HEK293 (cell line): Measurements from ENCODE around the gene NINJ1.

Source experiments
- CTCF ChIA-PET: fragments of 350-600 bp; formaldehyde crosslinking; extraction: SDS; loops from one replicate; lab custom pipeline; 2021; ENCODE audit warnings: antibody characterized with exemption; lab: Yijun Ruan, JAX
- POLR2A ChIA-PET: fragments of 300-600 bp; formaldehyde crosslinking; extraction: SDS; loops from one replicate; lab custom pipeline; 2020; ENCODE audit warnings: antibody characterized with exemption, inconsistent platforms; lab: Yijun Ruan, JAX
- H3K27ac ChIP-seq: fragments of 200-500 bp; sonication (Bioruptor generic); 2 replicates; pipeline ENCODE4 v1.5.1; 2014; ENCODE audit warnings: low read depth, low read length, control low read depth, inconsistent platforms; ENCODE audit errors: extremely low read depth
- H3K36me3 ChIP-seq, 2 experiments: fragments of 200-500 bp in 1 of 2; sonication (Bioruptor generic) in 1 of 2; 1 replicate in 1 of 2; 2 replicates in 1 of 2; pipeline ENCODE4 v1.5.1; 2014 to 2017; ENCODE audit warnings: inconsistent platforms in 2 of 2, low read length in 2 of 2; ENCODE audit not compliant: control insufficient read depth in 2 of 2, insufficient read depth in 1 of 2
- H3K4me1 ChIP-seq: fragments of 200-500 bp; sonication (Bioruptor generic); 2 replicates; pipeline ENCODE4 v1.5.1; 2014; ENCODE audit warnings: mild to moderate bottlenecking, low read length, inconsistent platforms; ENCODE audit not compliant: control insufficient read depth, insufficient read depth
- H3K4me3 ChIP-seq: 2 replicates; pipeline ENCODE4 v1.5.1; 2011; ENCODE audit warnings: low read depth, mild to moderate bottlenecking, control low read depth, low read length, moderate library complexity
- H3K9me3 ChIP-seq: fragments of 200-500 bp; sonication (Bioruptor generic); 2 replicates; pipeline ENCODE4 v1.5.1; 2014; ENCODE audit warnings: low read depth, low read length, inconsistent platforms; ENCODE audit not compliant: control insufficient read depth, insufficient read depth
- BCL11A ChIP-seq: fragments of 450-650 bp; formaldehyde crosslinking; IDR thresholded peaks from 2 replicates; pipeline ENCODE4 v1.5.1; 2016; ENCODE audit warnings: low read depth, missing biosample characterization, missing genetic modification characterization
- GLI4 ChIP-seq: fragments of 450-650 bp; formaldehyde crosslinking; IDR thresholded peaks from 2 replicates; pipeline ENCODE4 v1.5.1; 2016; ENCODE audit warnings: missing biosample characterization, missing genetic modification characterization
- KLF10 ChIP-seq: fragments of 450-650 bp; IDR thresholded peaks from 2 replicates; pipeline ENCODE4 v1.5.1; 2018; ENCODE audit warnings: missing biosample characterization, mild to moderate bottlenecking, missing genetic modification characterization
- KLF8 ChIP-seq: fragments of 450-650 bp; formaldehyde crosslinking; IDR thresholded peaks from 2 replicates; pipeline ENCODE4 v1.5.1; 2016; ENCODE audit warnings: missing biosample characterization, missing genetic modification characterization
- OSR2 ChIP-seq: fragments of 450-650 bp; formaldehyde crosslinking; IDR thresholded peaks from 2 replicates; pipeline ENCODE4 v1.5.1; 2016; ENCODE audit warnings: missing biosample characterization, missing genetic modification characterization
- ZBTB48 ChIP-seq: fragments of 450-650 bp; formaldehyde crosslinking; IDR thresholded peaks from 2 replicates; pipeline ENCODE4 v1.5.1; 2016; ENCODE audit warnings: missing biosample characterization, missing genetic modification characterization
- ZBTB7A ChIP-seq: fragments of 450-650 bp; formaldehyde crosslinking; IDR thresholded peaks from 2 replicates; pipeline ENCODE4 v1.5.1; 2016; ENCODE audit warnings: low read depth, missing biosample characterization, missing genetic modification characterization
- ZFP69B ChIP-seq: fragments of 450-650 bp; formaldehyde crosslinking; IDR thresholded peaks from 2 replicates; pipeline ENCODE4 v1.5.1; 2016; ENCODE audit warnings: missing biosample characterization, missing genetic modification characterization
- ZNF140 ChIP-seq: fragments of 450-650 bp; formaldehyde crosslinking; IDR thresholded peaks from 2 replicates; pipeline ENCODE4 v1.5.1; 2016; ENCODE audit warnings: missing biosample characterization, missing genetic modification characterization
- ZNF146 ChIP-seq: fragments of 450-650 bp; formaldehyde crosslinking; IDR thresholded peaks from 2 replicates; pipeline ENCODE4 v1.5.1; 2016; ENCODE audit warnings: missing biosample characterization, missing genetic modification characterization
- ZNF174 ChIP-seq: fragments of 450-650 bp; formaldehyde crosslinking; IDR thresholded peaks from 2 replicates; pipeline ENCODE4 v1.5.0; 2017; ENCODE audit warnings: missing biosample characterization, mild to moderate bottlenecking, missing genetic modification characterization
- ZNF202 ChIP-seq: fragments of 450-650 bp; formaldehyde crosslinking; IDR thresholded peaks from 2 replicates; pipeline ENCODE4 v1.5.1; 2016; ENCODE audit warnings: missing biosample characterization, missing genetic modification characterization, borderline replicate concordance
- ZNF239 ChIP-seq: fragments of 450-650 bp; formaldehyde crosslinking; IDR thresholded peaks from 2 replicates; pipeline ENCODE4 v1.5.1; 2016; ENCODE audit warnings: missing biosample characterization, missing genetic modification characterization
- ZNF248 ChIP-seq: fragments of 450-650 bp; formaldehyde crosslinking; IDR thresholded peaks from 2 replicates; pipeline ENCODE4 v1.5.1; 2017; ENCODE audit warnings: missing biosample characterization, missing genetic modification characterization
- ZNF292 ChIP-seq: fragments of 450-650 bp; formaldehyde crosslinking; IDR thresholded peaks from 2 replicates; pipeline ENCODE4 v1.5.1; 2016; ENCODE audit warnings: low read depth, missing biosample characterization, missing genetic modification characterization, borderline replicate concordance
- ZNF311 ChIP-seq: fragments of 450-650 bp; formaldehyde crosslinking; IDR thresholded peaks from 2 replicates; pipeline ENCODE4 v1.5.1; 2017; ENCODE audit warnings: missing biosample characterization, missing genetic modification characterization, borderline replicate concordance
- ZNF335 ChIP-seq: fragments of 450-650 bp; formaldehyde crosslinking; conservative IDR thresholded peaks from 2 replicates; pipeline ENCODE4 v1.5.1; 2016; ENCODE audit warnings: missing biosample characterization, missing genetic modification characterization
- ZNF366 ChIP-seq: fragments of 450-650 bp; formaldehyde crosslinking; conservative IDR thresholded peaks from 2 replicates; pipeline ENCODE4 v1.5.1; 2016; ENCODE audit warnings: missing biosample characterization, missing genetic modification characterization
- ZNF501 ChIP-seq: fragments of 450-650 bp; formaldehyde crosslinking; IDR thresholded peaks from 2 replicates; pipeline ENCODE4 v1.5.1; 2016; ENCODE audit warnings: missing biosample characterization, missing genetic modification characterization
- ZNF610 ChIP-seq: fragments of 450-650 bp; formaldehyde crosslinking; IDR thresholded peaks from 2 replicates; pipeline ENCODE4 v1.5.1; 2016; ENCODE audit warnings: missing biosample characterization, missing genetic modification characterization, borderline replicate concordance
- ZNF621 ChIP-seq: fragments of 450-650 bp; formaldehyde crosslinking; IDR thresholded peaks from 2 replicates; pipeline ENCODE4 v1.5.1; 2017; ENCODE audit warnings: missing biosample characterization, missing genetic modification characterization
- ZNF677 ChIP-seq: fragments of 450-650 bp; IDR thresholded peaks from 2 replicates; pipeline ENCODE4 v1.5.0; 2018; ENCODE audit warnings: missing biosample characterization, mild to moderate bottlenecking, missing genetic modification characterization, moderate library complexity
- TF ChIP-seq, protein P1 (sequence below): fragments of 450-650 bp; formaldehyde crosslinking; IDR thresholded peaks from 2 replicates; pipeline ENCODE4 v1.5.1; 2016; ENCODE audit warnings: missing biosample characterization, missing genetic modification characterization
- TF ChIP-seq, protein P2 (sequence below): fragments of 450-650 bp; formaldehyde crosslinking; IDR thresholded peaks from 2 replicates; pipeline ENCODE4 v1.5.1; 2016; ENCODE audit warnings: missing biosample characterization, missing genetic modification characterization, low read depth
- TF ChIP-seq, protein P3 (sequence below): fragments of 450-650 bp; formaldehyde crosslinking; IDR thresholded peaks from 2 replicates; pipeline ENCODE4 v1.5.1; 2016; ENCODE audit warnings: missing biosample characterization, missing genetic modification characterization
- TF ChIP-seq, protein P4 (sequence below): fragments of 450-650 bp; formaldehyde crosslinking; IDR thresholded peaks from 2 replicates; pipeline ENCODE4 v1.5.1; 2016; ENCODE audit warnings: missing biosample characterization, missing genetic modification characterization

NINJ1 gene

DNA sequence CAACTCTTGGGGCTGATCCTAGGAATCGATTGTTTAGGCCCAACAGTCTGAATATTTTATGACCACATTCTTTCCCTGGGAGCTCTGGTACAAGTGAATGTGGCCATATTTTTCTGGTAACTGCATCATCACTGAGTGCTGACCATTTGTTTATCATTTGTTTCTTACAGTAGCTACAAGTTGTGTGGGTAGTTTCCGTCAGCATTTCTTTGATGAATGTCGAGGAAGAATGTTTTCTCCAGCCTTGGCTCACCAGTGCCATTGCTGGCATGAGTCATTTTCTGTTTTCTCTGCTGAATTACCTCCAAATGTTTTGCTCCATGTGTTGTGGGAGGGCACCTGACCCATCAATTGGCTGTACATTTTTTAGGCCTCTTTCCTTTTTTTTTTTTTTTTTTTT lies 52.1 kb downstream of the NINJ1 start:
- H3K36me3 ChIP-seq = no peaks in the 10 kb centered on the region

DNA sequence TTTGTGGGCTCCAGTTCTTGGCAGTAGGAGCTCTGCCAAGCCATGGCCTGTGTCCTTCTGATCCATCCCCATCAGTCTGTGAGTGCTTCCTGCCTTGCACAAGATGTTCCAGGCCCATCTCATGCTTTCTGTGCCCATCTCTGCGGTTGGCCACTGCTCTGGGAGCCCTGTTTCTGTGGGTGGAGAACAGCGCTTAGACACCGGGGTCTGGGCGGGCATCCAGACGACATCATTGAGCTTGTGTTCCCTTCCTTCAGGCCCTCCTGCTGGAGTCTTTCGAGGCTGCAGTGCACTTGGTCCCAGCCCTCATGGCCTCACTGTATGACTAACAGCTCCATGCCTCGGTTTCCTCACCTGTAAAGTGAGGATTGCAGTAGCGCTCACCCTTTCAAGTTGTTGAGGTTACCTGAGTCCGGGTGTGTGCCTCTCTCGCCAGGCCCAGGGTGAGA lies 52.9 kb downstream of the NINJ1 start:
- H3K27ac ChIP-seq = no peak overlapping the region
- TF ChIP-seq, protein P1, sequence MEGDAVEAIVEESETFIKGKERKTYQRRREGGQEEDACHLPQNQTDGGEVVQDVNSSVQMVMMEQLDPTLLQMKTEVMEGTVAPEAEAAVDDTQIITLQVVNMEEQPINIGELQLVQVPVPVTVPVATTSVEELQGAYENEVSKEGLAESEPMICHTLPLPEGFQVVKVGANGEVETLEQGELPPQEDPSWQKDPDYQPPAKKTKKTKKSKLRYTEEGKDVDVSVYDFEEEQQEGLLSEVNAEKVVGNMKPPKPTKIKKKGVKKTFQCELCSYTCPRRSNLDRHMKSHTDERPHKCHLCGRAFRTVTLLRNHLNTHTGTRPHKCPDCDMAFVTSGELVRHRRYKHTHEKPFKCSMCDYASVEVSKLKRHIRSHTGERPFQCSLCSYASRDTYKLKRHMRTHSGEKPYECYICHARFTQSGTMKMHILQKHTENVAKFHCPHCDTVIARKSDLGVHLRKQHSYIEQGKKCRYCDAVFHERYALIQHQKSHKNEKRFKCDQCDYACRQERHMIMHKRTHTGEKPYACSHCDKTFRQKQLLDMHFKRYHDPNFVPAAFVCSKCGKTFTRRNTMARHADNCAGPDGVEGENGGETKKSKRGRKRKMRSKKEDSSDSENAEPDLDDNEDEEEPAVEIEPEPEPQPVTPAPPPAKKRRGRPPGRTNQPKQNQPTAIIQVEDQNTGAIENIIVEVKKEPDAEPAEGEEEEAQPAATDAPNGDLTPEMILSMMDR = no peak
- H3K4me1 ChIP-seq = no peaks in the 10 kb centered on the region
- H3K4me3 ChIP-seq = no peak overlapping the region
- POLR2A ChIA-PET = no interaction called here
- CTCF ChIA-PET = interaction anchor here (0.5 to 0.8 kb wide), 2 partner anchors 9 to 15 kb away, joined by 3 to 4 read pairs; no protein-coding TSS in a partner anchor
- no peaks in the 10 kb centered on the region for H3K9me3 ChIP-seq
- no peaks in the 10 kb centered on the region for H3K36me3 ChIP-seq

More for the DNA sequence above, 52.1 kb downstream of the NINJ1 start:
- TF ChIP-seq ZNF239 (tag by site-specific recombination) = no peak
- no peak for TF ChIP-seq ZBTB48 (tag by site-specific recombination)
- TF ChIP-seq, protein P2, sequence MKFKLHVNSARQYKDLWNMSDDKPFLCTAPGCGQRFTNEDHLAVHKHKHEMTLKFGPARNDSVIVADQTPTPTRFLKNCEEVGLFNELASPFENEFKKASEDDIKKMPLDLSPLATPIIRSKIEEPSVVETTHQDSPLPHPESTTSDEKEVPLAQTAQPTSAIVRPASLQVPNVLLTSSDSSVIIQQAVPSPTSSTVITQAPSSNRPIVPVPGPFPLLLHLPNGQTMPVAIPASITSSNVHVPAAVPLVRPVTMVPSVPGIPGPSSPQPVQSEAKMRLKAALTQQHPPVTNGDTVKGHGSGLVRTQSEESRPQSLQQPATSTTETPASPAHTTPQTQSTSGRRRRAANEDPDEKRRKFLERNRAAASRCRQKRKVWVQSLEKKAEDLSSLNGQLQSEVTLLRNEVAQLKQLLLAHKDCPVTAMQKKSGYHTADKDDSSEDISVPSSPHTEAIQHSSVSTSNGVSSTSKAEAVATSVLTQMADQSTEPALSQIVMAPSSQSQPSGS (tag by site-specific recombination) = no peak
- no peak for TF ChIP-seq KLF8 (tag by site-specific recombination)
- no peak for TF ChIP-seq ZNF610 (tag by site-specific recombination)
- TF ChIP-seq ZNF292 (tag by site-specific recombination) = no peak
- TF ChIP-seq, protein P1 = no peak
- no peak for TF ChIP-seq ZFP69B (tag by site-specific recombination)
- no peak for TF ChIP-seq ZNF677 (tag by site-specific recombination)
- TF ChIP-seq OSR2 (tag by site-specific recombination) = no peak
- no peak for TF ChIP-seq ZNF146 (tag by site-specific recombination)
- TF ChIP-seq ZNF248 (tag by site-specific recombination) = no peak
- no peak for TF ChIP-seq KLF10 (tag by site-specific recombination)
- TF ChIP-seq ZNF366 = no peak
- no peak for TF ChIP-seq ZNF621 (tag by site-specific recombination)
- no peak for TF ChIP-seq ZNF501 (tag by site-specific recombination)
- TF ChIP-seq, all 188 proteins: peak for 0
- Histone ChIP-seq H3K27ac (no peak overlapping the region), H3K9me3 (no peaks in the 10 kb centered on the region), H3K4me3 (no peak overlapping the region), H3K4me1 (no peaks in the 10 kb centered on the region)
- ChIA-PET POLR2A (no interaction called here), CTCF (no interaction called here)

DNA sequence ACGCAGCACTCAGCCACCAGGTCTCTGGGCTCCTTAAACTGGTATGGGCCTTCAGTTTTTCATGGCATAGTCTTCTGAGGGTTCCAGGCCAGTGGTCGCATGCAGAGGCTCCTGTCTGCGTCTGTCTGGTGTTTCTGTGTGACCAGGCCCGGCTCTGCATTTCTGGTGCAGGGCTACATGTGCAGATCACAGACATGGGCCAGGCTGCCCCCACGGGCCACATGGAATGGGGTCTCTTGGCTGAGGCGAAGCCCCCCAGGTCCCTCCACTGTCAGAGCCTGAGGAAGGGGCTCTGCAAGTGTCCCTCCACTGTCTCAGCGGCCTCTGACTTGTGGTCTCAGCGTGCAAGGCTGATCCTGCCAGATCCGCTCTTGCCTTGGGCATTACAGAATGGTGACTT lies 53.6 kb downstream of the NINJ1 start:
- ChIA-PET CTCF (no interaction called here), POLR2A (interaction anchor here (1.8 kb wide), 1 partner anchor 15 kb away, joined by 6 read pairs; the partner anchor contains the start of gene CARD19)
- TF ChIP-seq, protein P3, sequence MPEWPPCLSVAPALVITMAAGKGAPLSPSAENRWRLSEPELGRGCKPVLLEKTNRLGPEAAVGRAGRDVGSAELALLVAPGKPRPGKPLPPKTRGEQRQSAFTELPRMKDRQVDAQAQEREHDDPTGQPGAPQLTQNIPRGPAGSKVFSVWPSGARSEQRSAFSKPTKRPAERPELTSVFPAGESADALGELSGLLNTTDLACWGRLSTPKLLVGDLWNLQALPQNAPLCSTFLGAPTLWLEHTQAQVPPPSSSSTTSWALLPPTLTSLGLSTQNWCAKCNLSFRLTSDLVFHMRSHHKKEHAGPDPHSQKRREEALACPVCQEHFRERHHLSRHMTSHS = no peak
- no peak for TF ChIP-seq ZNF311
- no peak for TF ChIP-seq ZNF335
- no peak for TF ChIP-seq ZBTB7A (tag by site-specific recombination)
- TF ChIP-seq ZNF140 (tag by site-specific recombination) = no peak
- TF ChIP-seq, protein P4, sequence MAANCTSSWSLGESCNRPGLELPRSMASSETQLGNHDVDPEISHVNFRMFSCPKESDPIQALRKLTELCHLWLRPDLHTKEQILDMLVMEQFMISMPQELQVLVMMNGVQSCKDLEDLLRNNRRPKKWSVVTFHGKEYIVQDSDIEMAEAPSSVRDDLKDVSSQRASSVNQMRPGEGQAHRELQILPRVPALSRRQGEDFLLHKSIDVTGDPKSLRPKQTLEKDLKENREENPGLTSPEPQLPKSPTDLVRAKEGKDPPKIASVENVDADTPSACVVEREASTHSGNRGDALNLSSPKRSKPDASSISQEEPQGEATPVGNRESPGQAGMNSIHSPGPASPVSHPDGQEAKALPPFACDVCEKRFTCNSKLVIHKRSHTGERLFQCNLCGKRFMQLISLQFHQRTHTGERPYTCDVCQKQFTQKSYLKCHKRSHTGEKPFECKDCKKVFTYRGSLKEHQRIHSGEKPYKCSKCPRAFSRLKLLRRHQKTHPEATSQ (tag by site-specific recombination) = no peak
- TF ChIP-seq BCL11A (tag by site-specific recombination) = no peak
- no peak for TF ChIP-seq ZNF174 (tag by site-specific recombination)
- TF ChIP-seq ZNF202 = no peak
- TF ChIP-seq GLI4 (tag by site-specific recombination) = no peak

More for the DNA sequence above, 53.6 kb downstream of the NINJ1 start:
- Histone ChIP-seq H3K4me3 (no peak overlapping the region), H3K27ac (no peak overlapping the region), H3K9me3 (no peaks in the 10 kb centered on the region), H3K4me1 (no peaks in the 10 kb centered on the region), H3K36me3 (no peaks in the 10 kb centered on the region)
